Measurements from ENCODE around the gene HSD17B2.

HSD17B2 gene

DNA sequence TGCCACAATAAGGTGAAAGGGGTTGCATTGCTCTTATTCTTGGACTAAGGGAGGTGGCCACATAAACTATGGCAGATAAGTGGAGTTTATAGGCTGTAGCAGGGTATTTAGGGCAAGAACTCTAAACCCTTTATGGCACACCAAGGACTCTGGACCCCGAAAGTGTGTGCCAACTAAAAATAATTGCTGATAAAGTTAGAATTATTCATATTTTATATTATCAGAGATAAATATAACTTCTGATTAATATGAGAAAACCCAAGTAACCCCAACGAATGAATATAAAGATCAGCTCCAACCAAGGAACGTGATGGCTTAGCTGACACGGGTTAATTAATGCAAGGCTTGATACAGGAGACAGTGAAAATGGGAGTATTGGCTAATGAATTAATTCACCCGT is 15.0 kb upstream of the HSD17B2 start:
- DNase-seq (ENCODE audit: low spot score), result no peak

DNA sequence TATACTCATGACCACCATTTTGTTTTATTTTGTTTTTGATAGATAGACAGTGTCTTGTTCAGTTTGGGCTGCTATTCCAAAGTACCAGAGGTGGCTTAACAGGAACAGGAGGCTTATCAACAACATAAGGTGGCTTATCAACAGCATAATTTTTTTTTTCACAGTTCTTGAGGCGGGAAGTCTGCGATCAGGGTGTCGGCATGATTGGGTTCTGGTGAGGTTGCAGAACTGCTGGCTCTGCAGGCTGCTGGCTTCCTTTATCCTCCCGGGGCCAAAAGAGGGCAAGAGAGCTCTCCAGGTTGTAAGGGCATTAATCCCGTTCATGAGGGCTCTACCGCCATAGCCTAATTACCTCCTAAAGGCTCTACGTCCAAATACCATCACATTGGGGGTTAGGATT is 11.8 kb upstream of the HSD17B2 start:
- DNase-seq (ENCODE audit: low spot score), result no peak

DNA sequence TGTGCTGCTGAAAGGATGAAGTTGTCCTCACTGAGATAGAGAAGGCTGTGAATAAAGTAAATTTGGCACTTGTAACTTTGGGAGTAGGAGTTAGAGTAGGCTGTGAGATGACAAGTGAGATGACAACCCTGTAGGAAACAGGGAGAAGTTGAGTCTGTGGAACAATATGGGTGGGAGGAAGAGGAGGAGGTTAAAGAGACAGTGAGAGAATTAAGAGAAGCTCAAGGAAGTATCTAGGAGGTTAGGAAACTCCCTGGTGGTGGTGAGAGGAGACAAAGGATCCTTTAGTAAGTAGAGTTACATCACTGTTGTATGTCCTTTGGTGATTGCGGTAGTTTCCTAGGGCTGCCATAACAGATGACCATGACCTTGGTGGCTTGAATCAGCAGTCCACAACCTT is 10.7 kb upstream of the HSD17B2 start:
- no peak for DNase-seq (ENCODE audit: low spot score)

DNA sequence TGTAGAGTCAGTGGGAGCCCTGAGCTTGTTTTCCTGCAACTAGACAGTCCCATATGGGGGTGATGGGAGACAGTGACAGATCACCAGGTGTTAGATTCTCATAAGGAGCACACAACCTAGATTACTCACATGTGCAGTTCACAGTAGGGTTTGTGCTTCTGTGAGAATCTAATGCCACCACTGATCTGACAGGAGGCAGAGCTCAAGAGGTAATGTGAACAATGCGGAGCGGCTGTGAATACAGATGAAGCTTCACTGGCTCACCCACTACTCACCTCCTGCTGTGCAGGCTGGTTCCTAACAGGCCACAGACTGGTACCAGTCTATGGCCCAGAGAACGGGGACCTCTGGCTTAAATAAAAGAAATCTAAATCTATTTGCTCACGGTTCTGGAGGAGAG is 10.2 kb upstream of the HSD17B2 start:
- DNase-seq (ENCODE audit: low spot score), result no peak

DNA sequence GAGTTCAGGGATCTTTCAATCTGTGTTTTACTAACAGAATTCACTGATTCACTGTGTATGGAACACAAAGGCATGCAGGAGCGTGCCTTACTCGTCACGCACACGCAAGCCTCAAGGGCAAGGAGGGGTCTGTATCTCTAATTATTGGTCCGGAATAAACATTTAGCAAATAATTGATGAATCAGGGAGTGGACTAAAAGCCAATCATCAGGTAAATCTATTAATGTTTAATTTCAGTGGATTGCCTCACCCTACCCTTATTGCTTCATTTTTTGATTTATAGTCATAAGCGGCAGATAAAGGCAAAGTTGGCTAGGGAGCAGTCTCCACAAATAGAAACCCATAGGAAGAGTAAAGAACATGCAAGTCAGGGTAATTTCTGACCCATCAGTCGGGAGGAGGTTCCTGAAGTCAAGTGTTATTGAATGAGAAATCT is 7.4 kb upstream of the HSD17B2 start:
- DNase-seq (ENCODE audit: low spot score), result no peak

DNA sequence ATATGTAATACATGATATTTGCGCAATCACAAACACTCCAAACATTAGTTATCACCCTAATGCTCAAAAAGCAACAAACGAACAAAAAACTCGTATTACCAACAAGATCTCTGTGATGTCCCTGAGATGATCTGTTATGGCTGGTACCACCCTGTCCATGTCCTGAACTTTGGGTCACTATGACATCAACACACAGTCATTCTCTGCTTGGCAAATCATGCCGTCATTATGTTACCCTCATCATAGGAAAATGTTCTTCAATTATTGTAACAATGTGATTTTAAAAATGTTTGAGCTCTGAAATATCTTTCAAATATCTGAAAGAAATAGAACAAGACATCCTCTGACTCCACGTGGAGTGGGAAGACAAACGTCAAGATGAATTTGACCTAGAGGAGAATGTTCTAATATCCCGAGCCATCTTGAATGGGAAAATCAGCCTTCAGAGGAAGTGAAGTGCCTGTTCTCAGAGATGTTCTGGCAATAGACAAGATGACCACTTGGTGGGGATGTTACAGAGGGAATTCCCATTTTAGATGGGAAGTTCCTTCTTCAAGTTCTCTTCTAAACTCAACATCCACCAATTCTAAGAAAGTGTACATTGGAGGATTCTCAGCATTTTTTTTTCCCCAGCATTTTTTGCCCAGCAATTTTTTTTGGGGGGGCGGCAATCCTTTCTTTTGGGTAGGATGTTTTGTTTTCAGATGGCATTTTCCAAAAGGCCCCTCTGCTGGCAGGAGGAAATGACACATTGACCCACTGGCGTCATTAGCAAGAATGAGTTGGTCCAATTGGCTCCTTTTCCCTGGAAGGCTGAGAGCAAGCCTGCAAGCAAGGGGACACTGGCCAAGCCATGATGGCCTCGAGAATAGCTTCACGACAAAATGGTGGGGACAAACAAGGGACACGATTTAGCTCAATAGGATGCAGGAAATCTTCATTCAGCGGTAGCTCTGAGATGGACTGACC is 3.7 kb upstream of the HSD17B2 start:
- DNase-seq (ENCODE audit: low spot score), result no peak

DNA sequence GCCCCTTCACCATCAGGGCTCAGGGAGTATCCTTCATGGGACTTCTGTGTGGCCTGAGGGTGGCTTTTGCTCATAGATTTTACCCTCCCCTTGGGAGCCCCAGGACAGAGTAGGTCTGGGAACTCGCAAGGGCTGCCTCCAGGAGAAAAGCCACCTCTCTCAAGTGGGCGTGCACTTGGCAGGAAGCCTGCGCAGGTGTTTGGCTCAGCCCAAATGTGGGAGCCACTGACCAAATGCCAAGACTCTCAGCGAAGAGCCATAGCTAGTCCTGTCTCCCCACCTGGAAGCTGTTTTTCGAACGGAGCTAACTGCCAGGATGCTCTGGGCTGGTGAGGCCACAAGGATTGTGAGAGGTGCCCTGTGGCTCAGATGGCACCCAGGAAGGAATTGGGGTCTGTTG is 2.0 kb upstream of the HSD17B2 start:
- no peak for DNase-seq (ENCODE audit: low spot score)

DNA sequence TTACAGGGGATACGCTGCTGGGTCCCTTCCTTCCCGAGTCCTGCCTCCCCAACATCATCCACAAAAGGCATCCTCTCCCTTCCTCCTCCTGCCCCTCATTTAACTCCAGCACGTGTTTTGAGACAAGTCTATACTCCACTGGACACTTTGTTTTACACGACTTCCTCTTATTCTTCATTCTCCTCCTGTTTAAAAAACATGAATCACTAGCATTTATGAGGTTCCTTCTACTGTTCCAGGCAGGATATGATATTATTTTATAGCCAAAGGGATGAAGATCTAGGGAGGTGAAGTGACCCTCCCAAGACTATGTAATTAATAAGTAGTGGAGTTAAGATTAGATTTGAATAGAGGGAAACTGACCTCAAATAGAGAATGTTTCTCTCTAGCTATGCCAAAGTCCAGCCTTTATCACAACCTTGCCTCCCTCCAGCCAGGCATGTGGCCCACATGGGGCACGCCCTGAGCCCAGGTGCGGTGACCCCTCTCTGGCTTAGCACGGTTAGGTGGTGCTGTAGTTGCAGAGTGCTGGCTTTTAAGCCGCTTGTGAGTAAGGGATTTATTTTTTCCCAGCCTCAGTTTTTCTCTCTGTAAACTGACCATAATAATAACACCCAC is 1.3 kb upstream of the HSD17B2 start:
- no peak for DNase-seq (ENCODE audit: low spot score)

DNA sequence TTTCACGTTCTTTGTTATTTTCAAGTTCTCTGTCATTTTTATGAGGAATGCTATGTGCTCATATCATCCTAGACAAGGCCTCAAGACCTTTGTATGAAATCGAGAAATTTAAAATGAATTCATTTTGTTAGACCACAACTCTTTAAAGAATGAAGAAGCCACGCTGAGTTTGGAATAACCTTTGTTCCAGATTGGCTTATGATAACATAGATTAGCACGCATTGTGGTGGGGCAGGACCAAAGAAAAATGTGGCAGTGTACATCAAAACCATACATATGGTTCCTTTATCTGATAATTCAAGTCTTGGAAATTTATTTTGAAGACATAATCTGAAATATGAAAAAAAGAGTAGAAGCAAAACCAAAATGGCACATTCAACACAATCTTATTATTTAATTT is 2.2 kb downstream of the HSD17B2 start:
- no peak for DNase-seq (ENCODE audit: low spot score)

DNA sequence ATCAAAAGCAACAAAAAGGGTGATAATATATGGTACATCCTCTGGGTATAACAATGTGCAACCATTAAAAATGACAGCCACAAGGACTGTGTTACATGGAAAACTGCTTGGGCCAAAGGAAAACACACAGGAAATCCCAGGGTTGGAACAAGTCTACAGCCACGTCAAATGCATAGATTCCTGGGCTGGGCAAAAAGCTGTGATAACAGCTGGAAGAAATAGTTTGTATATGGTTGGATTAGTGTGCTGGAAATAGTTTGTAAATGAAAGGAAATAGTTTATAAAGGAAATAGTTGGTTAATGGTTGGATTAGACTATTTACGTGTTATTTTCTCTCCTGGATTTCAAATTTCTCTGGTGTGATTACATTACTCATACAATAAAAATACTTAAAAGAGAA is 2.6 kb downstream of the HSD17B2 start:
- DNase-seq (ENCODE audit: low spot score), result no peak

DNA sequence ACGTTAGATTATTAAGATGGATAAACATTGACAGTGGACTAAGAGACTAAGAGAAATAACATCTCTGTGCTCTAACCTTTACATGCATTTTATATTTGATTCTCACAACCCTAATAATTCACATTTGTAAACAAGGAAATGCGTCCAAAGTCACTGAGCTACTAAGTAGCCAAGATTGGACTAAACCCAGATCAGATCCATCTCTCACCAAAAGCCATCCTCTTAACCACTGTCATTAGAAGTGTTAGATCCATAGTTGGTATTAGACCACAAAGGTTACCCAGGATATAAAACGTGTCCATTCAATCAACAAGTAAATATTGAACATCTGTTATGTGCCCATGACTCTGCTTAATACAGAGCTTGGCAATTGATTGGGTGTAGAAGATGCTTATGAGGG is 5.2 kb downstream of the HSD17B2 start:
- no peak for DNase-seq (ENCODE audit: low spot score)

DNA sequence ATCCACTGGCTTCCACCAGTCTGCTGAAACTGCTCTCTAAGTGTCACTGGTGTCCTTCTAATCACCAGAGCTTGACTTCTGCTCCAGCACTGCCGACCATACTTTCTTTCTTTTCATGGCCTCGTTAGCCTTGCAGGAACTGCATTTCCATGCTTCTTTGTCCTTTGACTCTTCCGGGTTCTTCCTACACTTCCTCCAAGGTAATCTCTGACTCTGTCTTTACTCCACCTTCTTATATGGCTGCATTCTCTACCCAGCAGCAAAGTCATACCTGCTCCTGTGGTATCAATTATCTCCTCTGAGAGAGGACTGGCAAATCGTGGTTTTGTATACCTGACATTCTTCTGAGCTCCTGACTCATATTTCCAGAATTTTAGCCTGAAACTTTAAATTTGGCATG is 6.5 kb downstream of the HSD17B2 start:
- no peak for DNase-seq (ENCODE audit: low spot score)

DNA sequence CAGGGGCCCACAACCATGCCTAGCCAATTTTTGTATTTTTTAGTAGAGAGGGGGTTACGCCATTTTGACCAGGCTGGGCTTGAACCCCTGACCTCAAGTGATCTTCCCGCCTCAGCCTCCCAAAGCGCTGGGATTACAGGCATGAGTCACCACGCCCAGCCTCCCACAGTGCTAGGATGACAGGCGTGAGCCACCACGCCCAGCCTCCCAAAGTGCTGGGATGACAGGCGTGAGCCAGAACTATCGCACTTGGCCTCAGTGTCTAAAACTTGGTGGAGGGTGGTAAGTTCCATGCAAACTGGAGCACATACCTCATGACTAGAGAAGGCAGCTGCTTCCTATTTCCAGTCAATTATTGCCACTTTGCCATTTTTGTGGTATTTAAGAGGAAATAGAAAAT is 7.1 kb downstream of the HSD17B2 start:
- DNase-seq (ENCODE audit: low spot score), result no peak

DNA sequence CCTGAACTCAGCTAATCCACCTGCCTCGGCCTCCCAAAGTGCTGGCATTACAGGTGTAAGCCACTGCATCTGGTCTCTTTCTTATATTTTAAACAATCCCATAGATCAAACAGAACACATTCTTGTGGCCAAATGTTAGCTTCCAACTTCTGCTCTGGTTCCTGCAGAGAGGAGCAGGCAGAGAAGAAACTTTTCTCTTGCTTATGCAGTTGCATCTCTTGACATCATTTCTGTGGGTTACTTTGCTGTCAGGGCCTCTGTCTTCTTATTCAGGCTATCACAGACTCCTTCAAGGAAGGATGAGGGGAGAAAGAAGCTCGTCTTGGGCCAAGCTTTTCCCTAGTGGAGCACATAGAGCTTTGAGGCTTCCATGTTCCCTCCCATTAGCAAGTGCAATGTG is 7.8 kb downstream of the HSD17B2 start:
- DNase-seq (ENCODE audit: low spot score), result no peak

DNA sequence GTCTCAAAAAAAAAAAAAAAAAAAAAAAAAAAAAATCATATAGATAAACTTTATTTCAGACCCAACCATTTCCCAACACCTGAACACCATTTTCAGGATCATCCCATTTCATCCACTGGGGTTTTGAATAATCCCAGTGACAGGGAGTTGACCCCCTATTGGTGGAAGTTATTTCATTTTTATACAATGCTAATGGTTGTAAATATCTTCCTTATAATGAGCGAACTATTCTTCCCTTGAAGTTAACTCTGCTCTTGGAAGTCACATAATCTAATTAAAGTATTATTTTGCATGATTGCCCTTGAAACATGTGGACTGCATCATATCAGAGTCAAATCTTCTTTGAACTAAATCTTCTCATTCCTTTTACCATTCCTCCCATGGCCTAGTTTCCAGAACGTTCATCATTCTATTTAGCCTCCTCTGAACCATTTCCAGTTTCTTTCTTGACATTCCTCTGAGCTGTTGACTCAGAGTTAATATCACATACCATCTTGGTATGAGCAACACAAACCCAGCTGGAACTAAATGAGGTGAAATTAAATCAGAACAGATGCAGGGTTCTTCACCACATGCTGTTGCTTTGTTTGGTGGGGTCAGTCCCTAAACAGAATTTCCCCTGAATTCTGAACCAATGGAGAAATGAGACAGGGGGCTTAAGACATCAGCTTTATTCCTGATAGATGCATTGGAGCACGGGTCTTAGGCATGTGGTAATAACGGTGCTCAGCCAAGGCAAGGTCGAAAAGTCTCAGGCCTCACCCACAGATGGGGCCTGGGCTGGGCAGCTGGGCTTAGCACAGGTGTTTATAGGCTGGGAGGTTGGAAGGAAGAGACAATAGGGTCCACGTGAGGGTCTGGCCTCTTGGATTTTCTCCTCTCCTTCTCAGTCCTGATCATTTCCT is 8.9 kb downstream of the HSD17B2 start:
- DNase-seq (ENCODE audit: low spot score), result no peak

DNA sequence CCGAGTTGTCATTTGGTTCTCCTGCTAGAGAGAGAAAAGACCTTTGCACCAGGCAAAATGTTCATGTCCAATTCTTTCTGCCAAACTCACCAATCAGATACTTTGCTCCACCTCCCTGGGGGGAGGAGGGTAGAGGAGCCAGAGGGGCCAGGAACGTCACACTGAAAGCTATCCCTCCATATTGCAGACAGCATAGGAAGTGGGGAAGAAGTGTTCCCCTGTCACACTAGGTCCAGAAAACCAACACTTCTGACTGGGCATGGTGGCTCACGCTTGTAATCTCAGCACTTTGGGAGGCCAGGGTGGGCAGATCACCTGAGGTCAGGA is 9.5 kb downstream of the HSD17B2 start:
- no peak for DNase-seq (ENCODE audit: low spot score)

DNA sequence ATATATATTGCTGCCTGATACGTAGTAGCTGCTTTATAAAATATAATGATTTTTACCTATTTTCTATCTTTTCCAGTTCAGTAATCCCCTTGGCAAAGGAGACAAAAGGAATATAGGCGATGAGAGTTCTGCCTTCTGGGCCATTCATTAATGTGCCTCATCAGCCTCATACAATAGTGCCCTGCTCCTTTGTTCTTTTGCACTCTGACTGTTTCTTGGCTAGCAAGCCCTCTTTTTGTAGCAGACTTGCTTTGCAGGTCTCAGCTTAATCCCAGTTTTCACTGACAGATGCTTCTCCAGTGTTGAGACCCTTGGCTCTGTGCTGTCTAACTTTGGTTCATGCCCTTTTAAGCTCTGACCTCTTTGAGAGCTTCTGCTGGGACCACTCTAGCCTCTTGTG is 10.4 kb downstream of the HSD17B2 start:
- DNase-seq (ENCODE audit: low spot score), result no peak

DNA sequence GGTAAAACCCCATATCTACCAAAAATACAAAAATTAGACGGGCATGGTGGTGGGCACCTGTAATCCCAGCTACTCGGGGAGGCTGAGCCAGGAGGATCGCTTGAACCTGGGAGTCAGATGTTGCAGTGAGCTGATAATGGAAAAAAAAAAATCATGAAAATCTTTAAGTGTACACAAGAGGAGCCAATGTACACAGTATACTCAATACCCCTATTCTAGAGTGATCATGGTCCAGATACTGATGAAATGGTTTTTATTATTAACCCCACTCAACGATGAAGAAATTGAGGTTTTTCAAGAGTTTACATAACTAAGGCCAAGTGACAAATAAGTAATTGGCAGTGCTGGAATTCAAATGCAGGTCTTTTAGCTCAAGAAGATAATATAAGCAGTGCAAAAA is 11.5 kb downstream of the HSD17B2 start:
- no peak for DNase-seq (ENCODE audit: low spot score)

DNA sequence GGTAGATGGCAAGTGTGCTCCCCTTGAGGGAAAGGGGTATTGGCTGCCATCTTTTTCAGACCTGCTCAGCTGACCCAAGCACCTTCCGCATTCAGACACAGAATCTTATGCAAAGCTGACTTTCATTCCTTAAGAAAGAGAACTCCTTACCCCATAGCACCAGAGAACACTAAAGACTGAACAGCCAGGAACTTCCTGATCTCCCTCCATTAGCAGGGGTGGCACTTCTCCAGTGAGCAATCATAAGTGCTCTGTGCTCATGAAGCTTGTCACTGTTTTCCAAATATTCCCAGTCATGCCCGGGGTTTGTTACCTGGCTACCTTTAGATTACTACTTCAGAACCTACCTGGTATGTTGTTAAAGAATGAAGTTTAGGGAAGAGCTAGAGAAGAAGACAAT is 11.9 kb downstream of the HSD17B2 start:
- no peak for DNase-seq (ENCODE audit: low spot score)

DNA sequence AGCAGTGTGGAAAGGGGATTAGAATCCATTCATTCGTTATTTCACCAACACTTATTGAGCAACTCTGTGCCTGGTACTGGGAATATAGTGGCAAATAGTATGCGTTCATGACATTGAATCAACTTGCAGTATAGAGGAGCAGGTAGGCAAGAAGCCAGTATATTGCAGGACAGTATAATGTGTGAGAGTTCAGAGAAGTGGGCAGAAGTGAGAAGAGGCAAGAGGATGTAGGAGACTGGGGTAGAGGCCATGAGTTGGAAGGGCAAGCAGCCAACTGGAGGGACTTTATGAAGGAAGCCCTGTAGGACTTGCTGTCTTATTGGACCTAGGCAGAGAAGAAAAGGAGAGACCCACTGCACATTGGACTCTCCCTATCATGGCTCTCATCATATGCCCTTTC is 12.3 kb downstream of the HSD17B2 start:
- DNase-seq (ENCODE audit: low spot score), result no peak

DNA sequence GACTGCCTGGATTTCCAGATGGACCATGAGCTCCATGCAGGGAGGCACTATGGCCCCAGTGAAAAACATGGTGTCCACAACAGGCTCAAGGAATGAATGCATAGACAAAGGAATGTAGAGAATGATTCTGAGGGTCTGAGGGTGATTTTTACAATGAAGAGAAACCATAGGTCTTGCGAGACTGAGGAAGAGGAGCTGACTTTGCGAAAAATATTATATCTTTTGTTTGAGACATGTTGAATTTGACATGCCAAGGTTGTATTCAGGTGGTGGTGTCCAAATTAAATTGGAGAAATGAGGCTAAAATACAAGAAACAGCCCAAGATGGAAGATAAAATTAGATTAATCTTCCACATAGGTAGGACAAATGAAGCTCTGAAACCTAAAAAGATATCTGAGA is 12.7 kb downstream of the HSD17B2 start:
- DNase-seq (ENCODE audit: low spot score), result no peak

DNA sequence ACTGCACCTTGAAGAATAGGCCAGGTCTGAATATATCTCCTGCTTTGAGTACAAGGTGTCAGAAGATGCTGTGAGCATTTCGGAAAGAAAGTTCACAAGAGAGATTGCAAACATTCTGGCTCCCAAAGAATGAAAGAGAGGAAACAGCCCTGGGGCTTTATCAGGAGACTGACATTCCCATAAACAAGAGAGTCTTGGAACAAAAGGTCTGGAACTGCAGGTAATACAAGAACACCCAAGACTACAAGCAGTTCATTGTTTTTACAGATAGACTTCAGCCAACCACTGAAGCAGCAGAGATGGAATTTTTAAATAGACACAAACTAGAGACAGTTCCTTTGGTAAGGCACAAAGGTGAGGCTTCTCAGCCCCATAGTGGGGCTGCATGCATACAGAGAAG is 14.4 kb downstream of the HSD17B2 start:
- no peak for DNase-seq (ENCODE audit: low spot score)

DNA sequence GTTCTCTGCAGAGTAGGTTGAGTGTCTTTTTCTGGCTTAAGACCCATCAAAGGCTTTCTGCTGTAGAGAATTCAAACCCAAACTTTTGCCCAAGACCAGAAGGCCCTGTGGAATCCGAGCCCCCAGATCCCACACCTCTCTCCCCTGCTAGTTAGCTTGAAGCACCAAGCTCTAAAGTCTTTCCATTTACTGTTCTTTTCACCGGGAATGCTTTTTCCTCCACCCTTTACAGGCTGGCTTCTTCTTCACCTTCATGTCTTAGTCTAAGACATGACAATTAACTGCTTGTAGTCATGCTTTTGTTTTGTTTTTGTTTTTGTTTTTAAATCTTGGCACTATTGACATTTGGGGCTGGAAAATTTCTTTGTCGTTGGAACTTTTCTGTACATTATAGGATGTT is 15.5 kb downstream of the HSD17B2 start:
- no peak for DNase-seq (ENCODE audit: low spot score)

Measured in CD4-positive, alpha-beta T cell treated with Interleukin-6 at 100 ng/mL for 8 hours (primary cell).